Fibroblast of lung (primary cell): Measurements from ENCODE around the gene DNPEP. TPM values are rescaled to one million over a fixed set of nuclear protein-coding genes. Genes with fewer than 3 reads are reported as not detected.

Experiments
- DNase-seq, 2 donors: peaks; one replicate each; pipeline versions ENCODE4 v3.0.0 to v3.0.0-alpha.2; 2010; ENCODE audit warnings: low read depth in 2 of 2
- H2AFZ ChIP-seq: 2 replicates; pipeline ENCODE4 v1.5.1; 2012; ENCODE audit warnings: low read length, control low read depth, inconsistent platforms
- H3K27ac ChIP-seq: 2 replicates; pipeline ENCODE4 v1.5.1; 2011; ENCODE audit warnings: low read length, control low read depth; ENCODE audit not compliant: insufficient read depth
- H3K27me3 ChIP-seq: 2 replicates; pipeline ENCODE4 v1.5.1; 2011; ENCODE audit warnings: mild to moderate bottlenecking, low read length; ENCODE audit not compliant: control insufficient read depth, insufficient read depth
- H3K36me3 ChIP-seq: 2 replicates; pipeline ENCODE4 v1.5.1; 2011; ENCODE audit warnings: low read length; ENCODE audit not compliant: control insufficient read depth, insufficient read depth
- H3K4me1 ChIP-seq: 2 replicates; pipeline ENCODE4 v1.5.1; 2011; ENCODE audit warnings: low read length; ENCODE audit not compliant: control insufficient read depth, insufficient read depth; ENCODE audit errors: extremely low read depth
- H3K4me2 ChIP-seq: 2 replicates; pipeline ENCODE4 v1.5.1; 2011; ENCODE audit warnings: low read length, control low read depth; ENCODE audit not compliant: insufficient read depth; ENCODE audit errors: extremely low read depth
- H3K4me3 ChIP-seq, 4 experiments: fragments of 200-600 bp in 1 of 4; sonication (generic) in 1 of 4; replicated peaks in 1 of 4; 2 replicates each; pipeline ENCODE4 v1.5.1; 2011 to 2016; ENCODE audit warnings: low read length in 4 of 4, low read depth in 3 of 4, mild to moderate bottlenecking in 3 of 4, control low read depth in 2 of 4, inconsistent platforms in 1 of 4, mixed read lengths in 1 of 4; ENCODE audit not compliant: insufficient read depth in 1 of 4; ENCODE audit errors: control extremely low read depth in 1 of 4
- H3K79me2 ChIP-seq: 2 replicates; pipeline ENCODE4 v1.5.1; 2012; ENCODE audit warnings: mild to moderate bottlenecking, low read length, inconsistent platforms; ENCODE audit not compliant: control insufficient read depth, insufficient read depth
- H3K9ac ChIP-seq: 2 replicates; pipeline ENCODE4 v1.5.1; 2011; ENCODE audit warnings: mild to moderate bottlenecking, low read length, control low read depth; ENCODE audit not compliant: insufficient read depth
- H3K9me3 ChIP-seq: 2 replicates; pipeline ENCODE4 v1.5.1; 2012; ENCODE audit warnings: low read depth, low read length; ENCODE audit not compliant: control insufficient read depth, insufficient read depth
- H4K20me1 ChIP-seq: 2 replicates; pipeline ENCODE4 v1.5.1; 2011; ENCODE audit warnings: low read length; ENCODE audit not compliant: control insufficient read depth, insufficient read depth; ENCODE audit errors: extremely low read depth
- EZH2 ChIP-seq: IDR thresholded peaks from 2 replicates; pipeline ENCODE4 v1.5.1; 2012; ENCODE audit warnings: low read length, control low read depth, mild to moderate bottlenecking; ENCODE audit errors: missing control alignments
- polyA plus RNA-seq, 2 donors: library from polyadenylated mRNA; depleted of rRNA in 1 of 2; stranded (reverse) in 1 of 2; unstranded in 1 of 2; fragments of >200 nt; gene quantifications; 2 replicates each; pipeline ENCODE4 v1.2.1, GENCODE V29; 2011 to 2012; ENCODE audit warnings: missing spikeins in 1 of 2
- total RNA-seq: library from RNA; depleted of rRNA; stranded (reverse); fragments of >200 nt; gene quantifications from 2 replicates; pipeline ENCODE4 v1.2.1, GENCODE V29; 2014
- TF ChIP-seq, protein P1 (sequence below), 2 donors: IDR thresholded peaks in 1 of 2; conservative IDR thresholded peaks in 1 of 2; 1 replicate in 1 of 2; 2 replicates in 1 of 2; pipeline ENCODE4 v1.5.1; 2011 to 2012; ENCODE audit warnings: low read length in 2 of 2, control low read depth in 1 of 2, inconsistent platforms in 1 of 2, low read depth in 1 of 2, mild to moderate bottlenecking in 1 of 2

Gene DNPEP
- total and polyA plus RNA-seq, 2 donors (not counting 1 experiment from before 2014, with no cell fraction given) = 38.2 to 72.5 TPM

DNA sequence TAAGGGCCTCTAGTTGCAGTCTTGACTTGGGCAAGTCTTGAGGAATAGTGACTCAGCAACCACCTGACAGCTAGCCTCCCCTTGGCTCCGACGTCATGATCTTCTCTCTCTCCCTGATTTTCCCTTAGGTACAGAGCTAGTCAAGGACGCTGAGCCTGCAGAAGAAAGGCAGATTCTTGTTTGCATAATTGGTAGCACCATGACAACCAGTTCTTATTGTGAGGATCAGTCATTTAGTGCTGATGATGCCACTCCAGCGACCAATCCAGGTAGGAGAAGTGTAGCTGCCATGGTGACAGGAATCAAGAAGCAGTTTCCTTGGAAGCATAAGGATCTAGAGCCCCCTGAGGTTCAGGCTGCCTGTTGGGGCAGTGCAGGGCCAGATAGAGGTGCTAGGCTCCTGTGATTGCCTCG lies 52.3 kb downstream of the DNPEP start:
- no peak for DNase-seq
- no peaks in the 10 kb centered on the region for H3K36me3 ChIP-seq
- H2AFZ ChIP-seq = no peak overlapping the region
- no peak overlapping the region for H3K9ac ChIP-seq
- no peaks in the 10 kb centered on the region for H3K4me1 ChIP-seq
- H3K4me3 ChIP-seq = no peak overlapping the region
- H4K20me1 ChIP-seq = no peaks in the 10 kb centered on the region
- H3K9me3 ChIP-seq = no peaks in the 10 kb centered on the region
- H3K27me3 ChIP-seq = peaks cover 25% of the 10 kb centered on the region
- H3K79me2 ChIP-seq = no peaks in the 10 kb centered on the region
- TF ChIP-seq EZH2 = no peak
- TF ChIP-seq, protein P1, sequence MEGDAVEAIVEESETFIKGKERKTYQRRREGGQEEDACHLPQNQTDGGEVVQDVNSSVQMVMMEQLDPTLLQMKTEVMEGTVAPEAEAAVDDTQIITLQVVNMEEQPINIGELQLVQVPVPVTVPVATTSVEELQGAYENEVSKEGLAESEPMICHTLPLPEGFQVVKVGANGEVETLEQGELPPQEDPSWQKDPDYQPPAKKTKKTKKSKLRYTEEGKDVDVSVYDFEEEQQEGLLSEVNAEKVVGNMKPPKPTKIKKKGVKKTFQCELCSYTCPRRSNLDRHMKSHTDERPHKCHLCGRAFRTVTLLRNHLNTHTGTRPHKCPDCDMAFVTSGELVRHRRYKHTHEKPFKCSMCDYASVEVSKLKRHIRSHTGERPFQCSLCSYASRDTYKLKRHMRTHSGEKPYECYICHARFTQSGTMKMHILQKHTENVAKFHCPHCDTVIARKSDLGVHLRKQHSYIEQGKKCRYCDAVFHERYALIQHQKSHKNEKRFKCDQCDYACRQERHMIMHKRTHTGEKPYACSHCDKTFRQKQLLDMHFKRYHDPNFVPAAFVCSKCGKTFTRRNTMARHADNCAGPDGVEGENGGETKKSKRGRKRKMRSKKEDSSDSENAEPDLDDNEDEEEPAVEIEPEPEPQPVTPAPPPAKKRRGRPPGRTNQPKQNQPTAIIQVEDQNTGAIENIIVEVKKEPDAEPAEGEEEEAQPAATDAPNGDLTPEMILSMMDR (conservative IDR thresholded peaks at IDR 0.05 in 1 of 2, IDR thresholded peaks at IDR 0.05 in 1 of 2; ENCODE audit: low read depth in 1 of 2, low read length in 2 of 2) = no peak
- H3K27ac ChIP-seq = no peak overlapping the region
- H3K4me2 ChIP-seq = no peak overlapping the region

DNA sequence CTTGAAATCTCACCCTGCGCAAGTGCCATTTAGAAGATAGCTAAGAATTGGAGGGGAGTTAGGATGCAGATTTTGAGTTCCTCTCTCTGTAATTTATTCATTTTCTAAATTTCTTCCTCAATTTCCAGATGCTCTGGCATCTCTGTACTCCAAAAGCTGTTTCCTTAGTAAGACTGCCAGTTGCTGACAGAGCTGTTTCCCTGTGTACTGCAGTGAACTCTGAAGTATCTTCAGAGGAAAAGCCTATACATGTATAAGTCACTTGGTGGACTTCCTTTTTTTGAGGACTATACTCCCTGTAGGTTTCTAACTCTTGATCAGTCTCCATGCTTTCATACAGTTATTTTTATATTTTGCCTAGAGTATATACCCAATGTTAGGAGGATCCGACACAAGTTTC lies 53.6 kb downstream of the DNPEP start:
- H3K4me2 ChIP-seq = no peak overlapping the region
- no peaks in the 10 kb centered on the region for H3K9me3 ChIP-seq
- H4K20me1 ChIP-seq = no peaks in the 10 kb centered on the region
- TF ChIP-seq, protein P1 (conservative IDR thresholded peaks at IDR 0.05 in 1 of 2, IDR thresholded peaks at IDR 0.05 in 1 of 2; ENCODE audit: low read depth in 1 of 2, low read length in 2 of 2) = no peak
- TF ChIP-seq EZH2 = no peak
- H3K4me1 ChIP-seq = no peaks in the 10 kb centered on the region
- no peak overlapping the region for H2AFZ ChIP-seq
- no peak overlapping the region for H3K27ac ChIP-seq
- H3K36me3 ChIP-seq = no peaks in the 10 kb centered on the region
- no peaks in the 10 kb centered on the region for H3K79me2 ChIP-seq
- H3K4me3 ChIP-seq = no peak overlapping the region
- no peak for DNase-seq
- no peak overlapping the region for H3K9ac ChIP-seq
- H3K27me3 ChIP-seq = peaks cover 26% of the 10 kb centered on the region

DNA sequence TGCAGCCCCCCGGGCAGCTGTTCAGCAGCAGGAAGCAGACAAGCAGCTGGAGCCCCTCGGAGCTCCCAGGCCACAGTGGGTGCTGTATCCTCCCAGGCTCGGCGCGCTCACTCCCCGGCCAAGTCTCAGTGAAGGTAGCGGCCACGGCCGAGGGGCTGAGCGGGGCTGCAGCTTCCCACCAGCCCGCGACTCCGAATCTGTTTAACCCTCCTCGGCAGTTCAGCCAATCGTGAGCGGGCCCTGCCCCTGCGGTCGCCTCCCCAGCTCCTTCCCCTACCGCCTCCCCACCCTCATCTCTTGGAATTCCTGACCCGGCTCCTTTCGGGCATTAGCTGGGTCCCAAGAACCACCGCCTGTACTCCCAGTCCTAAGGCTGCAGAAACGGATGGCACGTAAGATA lies 55.2 kb downstream of the DNPEP start, which contains the start of gene RESP18:
Gene RESP18 (minus strand): TSS at position 203 of the 400 bp plus-strand sequence.
- no peaks in the 10 kb centered on the region for H3K4me1 ChIP-seq
- no peaks in the 10 kb centered on the region for H3K9me3 ChIP-seq
- peaks cover 27% of the 10 kb centered on the region for H3K27me3 ChIP-seq
- no peak for DNase-seq
- no peak within 1 kb of the TSS for H3K4me3 ChIP-seq
- no peaks in the 10 kb centered on the region for H3K79me2 ChIP-seq
- H3K27ac ChIP-seq = no peak within 1 kb of the TSS
- no peaks in the 10 kb centered on the region for H4K20me1 ChIP-seq
- H3K4me2 ChIP-seq = no peak within 1 kb of the TSS
- no peak within 1 kb of the TSS for H3K9ac ChIP-seq
- H2AFZ ChIP-seq = no peak within 1 kb of the TSS
- no peaks in the 10 kb centered on the region for H3K36me3 ChIP-seq
- TF ChIP-seq, protein P1 (conservative IDR thresholded peaks at IDR 0.05 in 1 of 2, IDR thresholded peaks at IDR 0.05 in 1 of 2; ENCODE audit: low read depth in 1 of 2, low read length in 2 of 2) = no peak
- TF ChIP-seq EZH2 = no peak
